GM12872 (cell line): ENCODE results near the gene COL9A3.

ENCODE experiments used
- CTCF ChIP-seq: IDR thresholded peaks from 3 replicates; pipeline ENCODE4 v1.5.1; 2011; ENCODE audit warnings: low read depth, mild to moderate bottlenecking, low read length, moderate library complexity; ENCODE audit not compliant: insufficient read depth

COL9A3 gene

GRCh38 chr20:62840244-62841197 is 23.7 kb downstream of the COL9A3 start:
- TF ChIP-seq CTCF, result no peak

- no peak for TF ChIP-seq CTCF
These were observed 24.9 kb downstream of the COL9A3 start for GRCh38 chr20:62841705-62842212.

- no peak for TF ChIP-seq CTCF
These were observed 26.8 kb downstream of the COL9A3 start for GRCh38 chr20:62843656-62844055.

DNA sequence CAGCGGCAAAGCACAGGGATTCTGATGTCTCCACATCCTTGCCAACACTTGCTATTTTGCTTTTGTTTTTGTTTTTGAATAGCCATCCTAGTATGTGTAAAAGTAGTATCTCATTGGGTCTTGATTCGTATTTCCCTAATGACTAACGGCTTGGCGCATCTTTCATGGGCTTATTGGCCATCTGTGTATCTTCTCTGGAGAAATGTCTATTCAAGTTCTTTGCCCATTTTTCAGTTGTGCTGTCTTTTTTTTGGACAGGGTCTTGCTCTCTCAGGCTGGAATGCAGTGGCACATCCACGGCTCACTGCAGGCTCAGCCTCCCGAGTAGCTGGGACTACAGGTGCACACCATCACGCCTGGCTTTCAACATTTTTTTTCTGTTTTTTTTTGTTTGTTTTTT is 27.3 kb downstream of the COL9A3 start:
- no peak for TF ChIP-seq CTCF

- no peak for TF ChIP-seq CTCF
These were observed 28.7 kb downstream of the COL9A3 start for GRCh38 chr20:62845416-62846160.

DNA sequence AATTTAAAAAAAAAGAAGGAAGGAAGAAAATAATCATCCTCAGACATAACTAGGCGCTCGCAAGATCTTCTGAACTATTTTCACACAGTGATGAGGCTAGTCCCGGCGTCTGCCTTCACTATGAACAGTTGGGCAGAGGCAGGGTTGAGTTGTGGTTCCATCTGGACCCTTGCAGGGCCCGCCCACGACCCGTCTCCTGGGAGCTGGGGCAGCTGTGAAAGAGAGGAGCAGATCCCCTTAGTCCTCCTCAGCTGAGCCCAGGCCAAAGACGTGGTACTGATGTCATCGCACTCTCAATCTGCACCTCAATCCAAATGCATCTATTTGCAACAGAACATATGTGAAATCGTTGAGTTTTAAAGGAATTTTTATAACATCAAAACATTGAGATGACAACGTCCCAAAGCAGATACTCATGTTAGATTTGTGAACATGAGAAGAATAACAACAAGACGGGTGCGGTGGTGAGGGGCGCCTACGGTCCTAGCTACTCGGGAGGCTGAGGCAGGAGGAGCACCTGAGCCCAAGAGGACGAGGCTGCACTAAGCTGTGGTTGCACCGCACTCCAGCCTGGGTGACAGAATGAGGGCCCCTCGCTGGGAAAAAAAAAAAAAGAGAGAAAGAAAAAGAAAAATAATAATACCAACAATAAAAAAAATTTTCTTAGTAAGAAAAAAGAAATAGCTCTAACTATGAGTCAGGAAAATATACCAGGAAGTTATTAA is 29.5 kb downstream of the COL9A3 start:
- no peak for TF ChIP-seq CTCF

DNA sequence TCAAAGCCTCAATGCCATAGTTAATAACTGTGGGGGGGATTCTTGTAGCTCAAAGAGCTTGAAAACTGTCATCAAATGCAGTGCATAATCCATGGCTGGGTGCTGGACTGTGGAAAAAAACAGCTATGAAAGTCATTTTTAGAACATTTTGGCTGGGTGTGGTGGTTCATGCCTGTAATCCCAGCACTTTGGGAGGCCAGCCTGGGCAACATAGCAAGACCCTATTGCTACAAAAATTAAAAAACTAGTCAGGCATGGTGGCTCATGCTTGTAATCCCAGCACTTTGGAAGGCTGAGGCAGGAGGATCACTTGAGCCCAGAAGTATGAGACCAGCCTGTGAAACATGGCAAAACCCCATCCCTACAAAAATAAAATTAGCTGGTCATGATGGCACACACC is 32.6 kb downstream of the COL9A3 start:
- no peak for TF ChIP-seq CTCF
